ENCODE results near the gene NCR3LG1. TPM values are rescaled to one million over a fixed set of nuclear protein-coding genes. Genes with fewer than 3 reads are reported as not detected.

NCR3LG1 gene
- total and polyA plus RNA-seq, 2 experiments from 2014 or later, result 0.83 to 1.3 TPM

DNA sequence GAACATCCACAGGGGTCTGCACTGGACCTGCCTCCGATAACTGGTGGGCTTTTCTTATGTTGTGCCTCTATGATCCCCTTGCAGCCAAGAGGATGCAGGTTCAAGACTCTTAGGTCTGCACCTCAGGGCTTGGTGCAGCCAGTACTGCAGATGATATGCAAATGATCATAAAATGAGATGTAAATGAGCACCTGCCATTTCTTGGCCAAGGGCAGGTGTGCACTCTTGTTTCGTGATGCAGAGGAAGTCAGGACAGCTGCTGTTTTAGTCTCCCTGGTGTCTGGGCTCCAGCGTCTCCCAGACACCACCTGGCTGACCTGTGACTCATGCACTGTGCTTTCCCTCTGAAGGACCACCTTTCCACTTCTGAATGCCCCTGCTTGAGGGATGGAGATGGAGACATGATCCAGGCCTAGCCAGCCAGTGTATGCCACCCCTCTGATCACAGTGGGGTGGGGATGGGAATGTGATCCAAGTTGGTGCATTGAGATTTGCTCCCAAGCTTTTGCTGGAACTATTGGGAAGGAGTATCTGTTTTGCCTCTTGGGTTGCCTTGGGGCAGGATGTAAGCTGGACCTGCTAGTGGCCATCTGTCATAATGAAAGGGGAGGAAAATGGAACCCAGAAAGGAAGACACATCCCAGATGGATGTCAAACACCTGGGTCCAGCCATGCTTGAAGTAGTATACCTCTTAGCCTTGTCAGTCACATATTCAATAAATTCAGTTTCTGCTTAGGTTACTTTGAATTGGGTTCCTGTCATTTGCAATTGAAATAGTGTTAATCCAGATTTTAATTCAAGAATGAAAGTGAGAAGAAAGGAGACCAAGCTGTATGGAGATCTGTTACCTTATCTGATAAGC lies 40.1 kb downstream of the NCR3LG1 start:
- Histone ChIP-seq H3K4me1 (ENCODE audit: insufficient read depth) (no peaks in the 10 kb centered on the region), H3K9ac (no peak overlapping the region), H3K36me3 (ENCODE audit: low read depth) (no peaks in the 10 kb centered on the region), H3K27me3 (replicated peaks; ENCODE audit: insufficient read depth) (0 out of 2 replicates have a peak, but pooled peaks cover 5% of the 10 kb centered on the region), H3K4me3 (no peak overlapping the region), H3K4me2 (ENCODE audit: unreplicated experiment) (no peak overlapping the region), H3K9me3 (ENCODE audit: low read depth) (no peaks in the 10 kb centered on the region), H2AFZ (no peak overlapping the region), H3K9me2 (ENCODE audit: insufficient read depth) (no peaks in the 10 kb centered on the region), H4K20me1 (ENCODE audit: insufficient read depth) (no peaks in the 10 kb centered on the region), H3K27ac (no peak overlapping the region), H3K79me2 (ENCODE audit: insufficient read depth) (no peaks in the 10 kb centered on the region), H3F3A (ENCODE audit: insufficient read depth) (no peaks in the 10 kb centered on the region)
- TF ChIP-seq EZH2 (IDR thresholded peaks at IDR 0.05; ENCODE audit: insufficient read depth, poor library complexity, severe bottlenecking), result no peak
- TF ChIP-seq EZH2phosphoT487 (IDR thresholded peaks at IDR 0.05; ENCODE audit: insufficient read depth, low read depth), result no peak
- DNase-seq, result no peak
- WGBS, 2 experiments (ENCODE audit: low coverage in 1 of 2, low lambda C conversion rate in 2 of 2, missing lambda C conversion rate in 2 of 2), result 85 to 89% methylated on average over 3 of the region's 3 CpGs
- in situ Hi-C loops (cut with MboI), result no loop called here

GRCh38 chr11:17392872-17393271 lies 41.3 kb downstream of the NCR3LG1 start:
- WGBS, 2 experiments (ENCODE audit: low coverage in 1 of 2, low lambda C conversion rate in 2 of 2, missing lambda C conversion rate in 2 of 2), result 71 to 75% methylated on average over 10 to 14 of the region's 14 CpGs
- Histone ChIP-seq H3K4me3 (no peak overlapping the region), H2AFZ (no peak overlapping the region), H3K9me2 (ENCODE audit: insufficient read depth) (no peaks in the 10 kb centered on the region), H3K36me3 (ENCODE audit: low read depth) (no peaks in the 10 kb centered on the region), H3F3A (ENCODE audit: insufficient read depth) (no peaks in the 10 kb centered on the region), H3K4me2 (ENCODE audit: unreplicated experiment) (no peak overlapping the region), H3K4me1 (ENCODE audit: insufficient read depth) (no peaks in the 10 kb centered on the region), H3K27me3 (replicated peaks; ENCODE audit: insufficient read depth) (peaks cover 5% of the 10 kb centered on the region; the same call in 1 of the 2 replicates), H4K20me1 (ENCODE audit: insufficient read depth) (no peaks in the 10 kb centered on the region), H3K9me3 (ENCODE audit: low read depth) (no peaks in the 10 kb centered on the region), H3K79me2 (ENCODE audit: insufficient read depth) (no peaks in the 10 kb centered on the region), H3K27ac (no peak overlapping the region), H3K9ac (no peak overlapping the region)
- in situ Hi-C loops (cut with MboI), result no loop called here
- TF ChIP-seq EZH2 (IDR thresholded peaks at IDR 0.05; ENCODE audit: insufficient read depth, poor library complexity, severe bottlenecking) (no peak), EZH2phosphoT487 (IDR thresholded peaks at IDR 0.05; ENCODE audit: insufficient read depth, low read depth) (no peak)
- DNase-seq, result no peak

- Histone ChIP-seq H4K20me1 (ENCODE audit: insufficient read depth) (no peaks in the 10 kb centered on the region), H2AFZ (no peak overlapping the region), H3K27me3 (replicated peaks; ENCODE audit: insufficient read depth) (peaks cover 5% of the 10 kb centered on the region; the same call in 1 of the 2 replicates), H3K9me3 (ENCODE audit: low read depth) (no peaks in the 10 kb centered on the region), H3K9me2 (ENCODE audit: insufficient read depth) (no peaks in the 10 kb centered on the region), H3K36me3 (ENCODE audit: low read depth) (no peaks in the 10 kb centered on the region), H3K9ac (no peak overlapping the region), H3K4me3 (no peak overlapping the region), H3K27ac (no peak overlapping the region), H3K79me2 (ENCODE audit: insufficient read depth) (no peaks in the 10 kb centered on the region), H3F3A (ENCODE audit: insufficient read depth) (no peaks in the 10 kb centered on the region), H3K4me1 (ENCODE audit: insufficient read depth) (no peaks in the 10 kb centered on the region), H3K4me2 (ENCODE audit: unreplicated experiment) (no peak overlapping the region)
- WGBS, 2 experiments (ENCODE audit: low coverage in 1 of 2, low lambda C conversion rate in 2 of 2, missing lambda C conversion rate in 2 of 2), result 71 to 86% methylated on average over 5 to 6 of the region's 6 CpGs
- in situ Hi-C loops (cut with MboI), result no loop called here
- no peak for DNase-seq
- TF ChIP-seq EZH2phosphoT487 (IDR thresholded peaks at IDR 0.05; ENCODE audit: insufficient read depth, low read depth), result no peak
Measured at GRCh38 chr11:17393472-17393871, 41.9 kb downstream of the NCR3LG1 start.

- DNase-seq, result no peak
Measured at GRCh38 chr11:17394743-17395390, 43.3 kb downstream of the NCR3LG1 start.

More at GRCh38 chr11:17394743-17395390, 43.3 kb downstream of the NCR3LG1 start:
- no peaks in the 10 kb centered on the region for H3K36me3 ChIP-seq (ENCODE audit: low read depth)
- no peaks in the 10 kb centered on the region for H3F3A ChIP-seq (ENCODE audit: insufficient read depth)
- H2AFZ ChIP-seq, result no peak overlapping the region
- no peaks in the 10 kb centered on the region for H4K20me1 ChIP-seq (ENCODE audit: insufficient read depth)
- no peak overlapping the region for H3K4me3 ChIP-seq
- H3K27ac ChIP-seq, result no peak overlapping the region
- peaks cover under 1% of the 10 kb centered on the region; the same call in 1 of the 2 replicates for H3K27me3 ChIP-seq (replicated peaks; ENCODE audit: insufficient read depth)
- in situ Hi-C loops (cut with MboI), result no loop called here
- H3K9ac ChIP-seq, result no peak overlapping the region
- no peaks in the 10 kb centered on the region for H3K79me2 ChIP-seq (ENCODE audit: insufficient read depth)
- no peak for TF ChIP-seq EZH2phosphoT487 (IDR thresholded peaks at IDR 0.05; ENCODE audit: insufficient read depth, low read depth)
- no peak for TF ChIP-seq EZH2 (IDR thresholded peaks at IDR 0.05; ENCODE audit: insufficient read depth, poor library complexity, severe bottlenecking)
- H3K9me2 ChIP-seq (ENCODE audit: insufficient read depth), result no peaks in the 10 kb centered on the region
- H3K4me2 ChIP-seq (ENCODE audit: unreplicated experiment), result no peak overlapping the region
- WGBS, 2 experiments (ENCODE audit: low coverage in 1 of 2, low lambda C conversion rate in 2 of 2, missing lambda C conversion rate in 2 of 2), result 60 to 62% methylated on average over 10 of the region's 10 CpGs
- H3K4me1 ChIP-seq (ENCODE audit: insufficient read depth), result no peaks in the 10 kb centered on the region
- H3K9me3 ChIP-seq (ENCODE audit: low read depth), result no peaks in the 10 kb centered on the region

All from GM23248 (cell line).